Stimulated activated effector memory CD8-positive, alpha-beta T cell treated with anti-CD3 and anti-CD28 coated beads, Interleukin-12 subunit alpha, Interleukin-12 subunit beta, amount 100 ng/mL, for 72 hours (primary cell): ENCODE results near the gene RBM47.
"Not testable (repeated sequence)": the region's sequence is repeated elsewhere in the genome, so short reads cannot be mapped to it uniquely, and the experiment has no call there.

Experiments
- ATAC-seq: fragments of 150-1000 bp; cut with Tn5 transposase; 2 replicates; pipeline ENCODE4 v1.10.0; 2021
- DNase-seq, 2 donors: peaks; one replicate each; pipeline ENCODE4 v3.0.0; 2021 to 2022; ENCODE audit warnings: low spot score in 2 of 2
- H3K27ac Mint-ChIP-seq: one replicate; pipeline ENCODE4 v1.8.0; 2022; ENCODE audit warnings: mild to moderate bottlenecking, mixed read lengths
- H3K36me3 Mint-ChIP-seq: one replicate; pipeline ENCODE4 v1.8.0; 2022; ENCODE audit warnings: mild to moderate bottlenecking, mixed read lengths
- H3K4me1 Mint-ChIP-seq: one replicate; pipeline ENCODE4 v1.8.0; 2022; ENCODE audit warnings: mixed read lengths
- H3K4me3 Mint-ChIP-seq: one replicate; pipeline ENCODE4 v1.8.0; 2022; ENCODE audit warnings: mild to moderate bottlenecking, mixed read lengths
- H3K9me3 Mint-ChIP-seq: one replicate; pipeline ENCODE4 v1.8.0; 2022; ENCODE audit warnings: mixed read lengths

RBM47 gene

GRCh38 chr4:40402556-40402955 is 227.1 kb downstream of the RBM47 start:
- no peaks in the 10 kb centered on the region for H3K36me3 Mint-ChIP-seq
- no peak overlapping the region for H3K27ac Mint-ChIP-seq
- ATAC-seq (no peak), DNase-seq (no peak)
- H3K9me3 Mint-ChIP-seq: peaks cover under 1% of the 10 kb centered on the region
- no peak overlapping the region for H3K4me3 Mint-ChIP-seq
- no peaks in the 10 kb centered on the region for H3K4me1 Mint-ChIP-seq

- DNase-seq (no peak), ATAC-seq (no peak)
- no peaks in the 10 kb centered on the region for H3K36me3 Mint-ChIP-seq
- no peaks in the 10 kb centered on the region for H3K4me1 Mint-ChIP-seq
- no peak overlapping the region for H3K4me3 Mint-ChIP-seq
- no peak overlapping the region for H3K27ac Mint-ChIP-seq
- no peaks in the 10 kb centered on the region for H3K9me3 Mint-ChIP-seq
These were observed 228.0 kb downstream of the RBM47 start for GRCh38 chr4:40401631-40402030.

GRCh38 chr4:40401096-40401495 is 228.6 kb downstream of the RBM47 start:
- ATAC-seq: no peak
- no peaks in the 10 kb centered on the region for H3K4me1 Mint-ChIP-seq

GRCh38 chr4:40399578-40399977 is 230.1 kb downstream of the RBM47 start:
- H3K36me3 Mint-ChIP-seq: no peaks in the 10 kb centered on the region
- no peak for ATAC-seq
- no peaks in the 10 kb centered on the region for H3K9me3 Mint-ChIP-seq
- no peak overlapping the region for H3K27ac Mint-ChIP-seq
- H3K4me3 Mint-ChIP-seq: no peak overlapping the region
- DNase-seq: no peak
- H3K4me1 Mint-ChIP-seq: no peaks in the 10 kb centered on the region

More at GRCh38 chr4:40401096-40401495, 228.6 kb downstream of the RBM47 start:
- H3K27ac Mint-ChIP-seq: no peak overlapping the region
- H3K9me3 Mint-ChIP-seq: no peaks in the 10 kb centered on the region
- no peak overlapping the region for H3K4me3 Mint-ChIP-seq
- H3K36me3 Mint-ChIP-seq: no peaks in the 10 kb centered on the region
- DNase-seq: no peak

GRCh38 chr4:40395908-40396793 is 233.5 kb downstream of the RBM47 start:
- ATAC-seq (no peak), DNase-seq (no peak)
- H3K4me1 Mint-ChIP-seq: no peaks in the 10 kb centered on the region
- H3K27ac Mint-ChIP-seq: no peak overlapping the region
- no peaks in the 10 kb centered on the region for H3K9me3 Mint-ChIP-seq
- no peaks in the 10 kb centered on the region for H3K36me3 Mint-ChIP-seq
- no peak overlapping the region for H3K4me3 Mint-ChIP-seq

- H3K9me3 Mint-ChIP-seq: no peaks in the 10 kb centered on the region
- ATAC-seq (no peak), DNase-seq (no peak)
- H3K36me3 Mint-ChIP-seq: no peaks in the 10 kb centered on the region
- H3K4me3 Mint-ChIP-seq: no peak overlapping the region
- H3K4me1 Mint-ChIP-seq: no peaks in the 10 kb centered on the region
- H3K27ac Mint-ChIP-seq: no peak overlapping the region
These were observed 234.3 kb downstream of the RBM47 start for GRCh38 chr4:40395166-40395900.

- Mint-ChIP-seq H3K4me1 (no peaks in the 10 kb centered on the region), H3K27ac (no peak overlapping the region), H3K36me3 (no peaks in the 10 kb centered on the region), H3K9me3 (no peaks in the 10 kb centered on the region), H3K4me3 (no peak overlapping the region)
- DNase-seq (no peak), ATAC-seq (no peak)
These were observed 235.4 kb downstream of the RBM47 start for GRCh38 chr4:40394236-40394635.

- H3K4me3 Mint-ChIP-seq, ATAC-seq, DNase-seq, H3K4me1 Mint-ChIP-seq, H3K27ac Mint-ChIP-seq, H3K36me3 Mint-ChIP-seq, H3K9me3 Mint-ChIP-seq: not testable (repeated sequence)
These were observed 237.4 kb downstream of the RBM47 start for GRCh38 chr4:40392241-40392640.

- no peak for DNase-seq
- H3K4me1 Mint-ChIP-seq: no peaks in the 10 kb centered on the region
These were observed 239.7 kb downstream of the RBM47 start for GRCh38 chr4:40389986-40390385.

GRCh38 chr4:40388239-40388638 is 241.4 kb downstream of the RBM47 start:
- DNase-seq (no peak), ATAC-seq (peak; percentile 13)
- Mint-ChIP-seq H3K27ac (no peak overlapping the region), H3K36me3 (no peaks in the 10 kb centered on the region), H3K9me3 (no peaks in the 10 kb centered on the region), H3K4me1 (no peaks in the 10 kb centered on the region), H3K4me3 (no peak overlapping the region)

More at GRCh38 chr4:40389986-40390385, 239.7 kb downstream of the RBM47 start:
- H3K4me3 Mint-ChIP-seq: no peak overlapping the region
- H3K27ac Mint-ChIP-seq: no peak overlapping the region
- H3K36me3 Mint-ChIP-seq: no peaks in the 10 kb centered on the region
- no peaks in the 10 kb centered on the region for H3K9me3 Mint-ChIP-seq
- no peak for ATAC-seq

GRCh38 chr4:40380647-40381046 is 249.0 kb downstream of the RBM47 start:
- Mint-ChIP-seq H3K4me1 (no peaks in the 10 kb centered on the region), H3K36me3 (no peaks in the 10 kb centered on the region), H3K27ac (no peak overlapping the region), H3K4me3 (no peak overlapping the region), H3K9me3 (no peaks in the 10 kb centered on the region)
- ATAC-seq (no peak), DNase-seq (no peak)

GRCh38 chr4:40379248-40379647 is 250.4 kb downstream of the RBM47 start:
- ATAC-seq (no peak), DNase-seq (no peak)
- no peaks in the 10 kb centered on the region for H3K36me3 Mint-ChIP-seq
- H3K9me3 Mint-ChIP-seq: no peaks in the 10 kb centered on the region
- H3K4me3 Mint-ChIP-seq: no peak overlapping the region
- H3K27ac Mint-ChIP-seq: no peak overlapping the region
- no peaks in the 10 kb centered on the region for H3K4me1 Mint-ChIP-seq

- DNase-seq (no peak), ATAC-seq (no peak)
- no peak overlapping the region for H3K4me3 Mint-ChIP-seq
- H3K9me3 Mint-ChIP-seq: no peaks in the 10 kb centered on the region
- no peak overlapping the region for H3K27ac Mint-ChIP-seq
- H3K36me3 Mint-ChIP-seq: no peaks in the 10 kb centered on the region
- no peaks in the 10 kb centered on the region for H3K4me1 Mint-ChIP-seq
These were observed 251.0 kb downstream of the RBM47 start for GRCh38 chr4:40378619-40379018.

- H3K4me3 Mint-ChIP-seq: no peak overlapping the region
- ATAC-seq (peak; percentile 50), DNase-seq (no peak)
- no peak overlapping the region for H3K27ac Mint-ChIP-seq
- no peaks in the 10 kb centered on the region for H3K36me3 Mint-ChIP-seq
- H3K9me3 Mint-ChIP-seq: no peaks in the 10 kb centered on the region
- no peaks in the 10 kb centered on the region for H3K4me1 Mint-ChIP-seq
These were observed 251.9 kb downstream of the RBM47 start for GRCh38 chr4:40377512-40378365.

GRCh38 chr4:40375620-40376019 is 254.0 kb downstream of the RBM47 start:
- no peak for ATAC-seq
- Mint-ChIP-seq H3K4me1 (no peaks in the 10 kb centered on the region), H3K36me3 (no peaks in the 10 kb centered on the region), H3K27ac (no peak overlapping the region), H3K9me3 (no peaks in the 10 kb centered on the region), H3K4me3 (no peak overlapping the region)
- DNase-seq: no peak
